Glutamatergic neuron (in vitro differentiated cells): ENCODE results near the gene COL16A1. TPM values are rescaled to one million over a fixed set of nuclear protein-coding genes. Genes with fewer than 3 reads are reported as not detected.

ENCODE experiments used
- DNase-seq: peaks from one replicate; pipeline ENCODE4 v3.0.0; 2022
- H3K27ac Mint-ChIP-seq: one replicate; pipeline ENCODE4 v1.8.0; 2020; ENCODE audit warnings: mild to moderate bottlenecking, mixed read lengths, inconsistent platforms; ENCODE audit not compliant: unreplicated experiment
- H3K27me3 Mint-ChIP-seq: one replicate; pipeline ENCODE4 v1.8.0; 2020; ENCODE audit warnings: mild to moderate bottlenecking, moderate library complexity, mixed read lengths, inconsistent platforms; ENCODE audit not compliant: unreplicated experiment
- H3K36me3 Mint-ChIP-seq: one replicate; pipeline ENCODE4 v1.8.0; 2020; ENCODE audit warnings: mild to moderate bottlenecking, mixed read lengths, inconsistent platforms; ENCODE audit not compliant: unreplicated experiment
- H3K4me1 Mint-ChIP-seq: one replicate; pipeline ENCODE4 v1.8.0; 2020; ENCODE audit warnings: mild to moderate bottlenecking, low read depth, mixed read lengths, inconsistent platforms; ENCODE audit not compliant: unreplicated experiment
- H3K4me3 Mint-ChIP-seq: one replicate; pipeline ENCODE4 v1.8.0; 2020; ENCODE audit warnings: mild to moderate bottlenecking, mixed read lengths, inconsistent platforms; ENCODE audit not compliant: unreplicated experiment
- H3K9me3 Mint-ChIP-seq: one replicate; pipeline ENCODE4 v1.8.0; 2020; ENCODE audit warnings: mild to moderate bottlenecking, moderate library complexity, mixed read lengths, inconsistent platforms; ENCODE audit not compliant: unreplicated experiment
- total RNA-seq: library from RNA; stranded (reverse); fragmentation: NEBNext Ultra II Directional; extraction: Animal tissue kit (Norgen Biotek cat#: 25700); gene quantifications from one replicate; pipeline ENCODE4 v1.2.1, GENCODE V29; 2021; ENCODE audit not compliant: unreplicated experiment
- TF ChIP-seq, protein P1 (sequence below): fragments of 200-600 bp; sonication (generic); IDR thresholded peaks from one replicate; pipeline ENCODE4 v1.5.0; 2021; ENCODE audit not compliant: partially characterized antibody, unreplicated experiment

The COL16A1 gene
- total RNA-seq, 1 donor from 2014 or later = 52.2 TPM

DNA sequence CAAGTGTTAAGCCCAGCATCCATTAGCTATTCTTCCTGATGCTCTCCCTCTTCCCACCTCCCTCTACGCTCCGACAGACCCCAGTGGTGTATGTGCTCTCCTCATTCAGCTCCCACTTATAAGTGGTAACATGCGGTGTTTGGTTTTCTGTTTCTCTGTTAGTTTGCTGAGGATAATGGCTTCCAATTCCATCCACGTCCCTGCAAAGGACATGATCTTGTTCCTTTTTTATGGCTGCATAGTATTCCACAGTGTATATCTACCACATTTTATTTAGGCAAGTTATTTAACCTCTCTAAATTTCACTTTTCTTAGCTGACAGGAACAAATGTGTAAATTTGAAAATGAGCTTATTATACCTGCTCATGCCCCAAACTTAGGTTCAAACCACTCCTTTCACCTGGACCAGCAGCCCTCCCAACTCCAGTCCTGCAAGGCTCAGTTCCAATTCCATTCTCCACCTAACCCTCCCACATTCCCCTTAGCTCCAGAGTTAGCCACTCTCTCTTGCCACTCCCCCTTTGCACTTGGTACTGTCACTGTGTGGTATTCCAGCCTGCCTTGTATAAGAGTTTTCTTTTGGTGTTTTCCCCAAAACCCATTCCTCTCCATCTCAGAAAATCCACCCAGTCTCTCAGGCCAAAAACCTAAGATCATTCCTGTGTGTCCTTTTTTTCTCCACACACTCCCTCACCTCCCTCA is 57.4 kb downstream of the COL16A1 start:
- H3K27ac Mint-ChIP-seq = no peak overlapping the region
- H3K4me1 Mint-ChIP-seq = peaks cover 14% of the 10 kb centered on the region
- peak overlapping the region; percentile 95 for H3K4me3 Mint-ChIP-seq
- no peak for DNase-seq
- peaks cover 6% of the 10 kb centered on the region for H3K9me3 Mint-ChIP-seq
- TF ChIP-seq, protein P1, sequence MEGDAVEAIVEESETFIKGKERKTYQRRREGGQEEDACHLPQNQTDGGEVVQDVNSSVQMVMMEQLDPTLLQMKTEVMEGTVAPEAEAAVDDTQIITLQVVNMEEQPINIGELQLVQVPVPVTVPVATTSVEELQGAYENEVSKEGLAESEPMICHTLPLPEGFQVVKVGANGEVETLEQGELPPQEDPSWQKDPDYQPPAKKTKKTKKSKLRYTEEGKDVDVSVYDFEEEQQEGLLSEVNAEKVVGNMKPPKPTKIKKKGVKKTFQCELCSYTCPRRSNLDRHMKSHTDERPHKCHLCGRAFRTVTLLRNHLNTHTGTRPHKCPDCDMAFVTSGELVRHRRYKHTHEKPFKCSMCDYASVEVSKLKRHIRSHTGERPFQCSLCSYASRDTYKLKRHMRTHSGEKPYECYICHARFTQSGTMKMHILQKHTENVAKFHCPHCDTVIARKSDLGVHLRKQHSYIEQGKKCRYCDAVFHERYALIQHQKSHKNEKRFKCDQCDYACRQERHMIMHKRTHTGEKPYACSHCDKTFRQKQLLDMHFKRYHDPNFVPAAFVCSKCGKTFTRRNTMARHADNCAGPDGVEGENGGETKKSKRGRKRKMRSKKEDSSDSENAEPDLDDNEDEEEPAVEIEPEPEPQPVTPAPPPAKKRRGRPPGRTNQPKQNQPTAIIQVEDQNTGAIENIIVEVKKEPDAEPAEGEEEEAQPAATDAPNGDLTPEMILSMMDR = no peak
- H3K36me3 Mint-ChIP-seq = no peaks in the 10 kb centered on the region
- H3K27me3 Mint-ChIP-seq = peaks cover 8% of the 10 kb centered on the region

- peak; percentile 82 for DNase-seq
- peaks cover 8% of the 10 kb centered on the region for H3K27me3 Mint-ChIP-seq
- TF ChIP-seq, protein P1 = no peak
- peaks cover 6% of the 10 kb centered on the region for H3K9me3 Mint-ChIP-seq
- H3K4me3 Mint-ChIP-seq = peak overlapping the region; percentile 95
- H3K27ac Mint-ChIP-seq = peak overlapping the region; percentile 99
- H3K4me1 Mint-ChIP-seq = peaks cover 8% of the 10 kb centered on the region
- no peaks in the 10 kb centered on the region for H3K36me3 Mint-ChIP-seq
These were observed 58.6 kb downstream of the COL16A1 start for GRCh38 chr1:31645274-31645568.

DNA sequence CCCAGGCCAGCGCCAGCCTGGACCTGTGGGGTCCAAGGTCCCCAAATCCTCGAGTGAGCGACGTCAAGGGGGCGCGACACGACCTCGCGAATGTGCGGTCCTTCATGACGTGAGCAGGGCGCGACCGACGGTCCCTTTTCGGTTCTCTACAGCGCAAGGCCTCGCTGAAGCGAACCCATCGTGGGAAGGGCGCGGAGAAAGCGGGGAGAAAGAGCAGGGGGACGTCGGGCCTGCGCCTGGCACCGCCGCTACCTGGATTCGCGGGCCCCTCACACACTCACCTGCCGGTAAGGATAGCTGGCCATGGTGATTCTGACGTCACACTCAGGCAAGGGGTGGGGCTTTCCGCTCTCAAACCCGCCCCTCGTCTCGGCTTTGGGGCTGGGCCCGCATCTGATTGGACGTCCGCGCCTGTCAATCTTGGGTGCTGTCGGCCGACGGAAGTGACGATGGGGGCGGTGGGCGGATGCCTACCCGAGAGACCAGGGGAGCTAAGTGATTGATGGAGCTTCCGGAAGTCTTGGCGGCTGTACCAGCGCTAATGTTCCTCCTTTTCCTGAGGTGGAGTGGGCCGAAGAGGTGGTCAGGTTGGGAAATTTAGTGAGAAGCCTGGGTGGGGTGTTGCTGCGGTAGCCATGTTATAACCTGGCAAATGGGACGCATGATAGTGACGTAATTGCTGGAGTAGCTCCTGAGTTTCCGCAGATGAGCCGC is 59.1 kb downstream of the COL16A1 start, which contains the start of gene PEF1:
TSS of gene PEF1 (minus strand) at position 317 of the 714 bp plus-strand sequence. CDS start at position 305, 12 bp downstream.
- TF ChIP-seq, protein P1 = no peak
- peak within 1 kb of the TSS; percentile 95 for H3K4me3 Mint-ChIP-seq
- H3K36me3 Mint-ChIP-seq = no peaks in the 10 kb centered on the region
- DNase-seq = peak; percentile 99
- H3K4me1 Mint-ChIP-seq = peaks cover 6% of the 10 kb centered on the region
- peak within 1 kb of the TSS; percentile 99 for H3K27ac Mint-ChIP-seq
- H3K9me3 Mint-ChIP-seq = peaks cover 6% of the 10 kb centered on the region
- peaks cover 8% of the 10 kb centered on the region for H3K27me3 Mint-ChIP-seq

DNA sequence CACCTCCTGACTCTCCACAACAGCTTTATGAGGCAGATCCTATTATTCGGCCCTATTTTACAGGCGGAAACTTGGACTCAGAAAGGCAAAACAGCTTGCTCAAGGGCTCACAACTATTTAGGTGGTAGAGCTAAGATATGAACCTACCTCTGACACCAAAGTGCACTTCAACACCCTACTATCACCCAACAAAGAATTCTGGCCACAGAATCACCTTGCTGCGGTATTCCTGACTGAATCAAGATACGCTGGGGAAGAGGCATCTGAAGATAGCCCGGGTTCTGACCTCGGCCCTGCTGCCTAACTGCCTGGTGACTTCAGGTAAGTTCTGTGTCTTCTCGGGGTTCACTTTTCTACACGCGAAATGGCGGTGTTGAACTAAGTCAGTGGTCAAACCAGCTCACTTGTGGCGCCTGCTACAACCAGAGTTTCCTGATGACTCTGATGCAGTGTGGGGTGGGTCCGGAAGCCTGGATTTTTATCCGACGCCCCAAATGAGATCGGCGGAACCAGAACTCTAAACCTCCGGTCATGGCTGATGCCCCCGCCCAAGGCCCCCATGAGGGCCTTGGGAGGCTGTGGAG is 59.7 kb downstream of the COL16A1 start:
- H3K27ac Mint-ChIP-seq = peak overlapping the region; percentile 99
- no peaks in the 10 kb centered on the region for H3K36me3 Mint-ChIP-seq
- H3K27me3 Mint-ChIP-seq = peaks cover 8% of the 10 kb centered on the region
- peaks cover 6% of the 10 kb centered on the region for H3K4me1 Mint-ChIP-seq
- TF ChIP-seq, protein P1 = no peak
- no peak for DNase-seq
- H3K9me3 Mint-ChIP-seq = peaks cover 6% of the 10 kb centered on the region
- peak overlapping the region; percentile 95 for H3K4me3 Mint-ChIP-seq
